ENCODE data around the gene KRT84.

The KRT84 gene

GRCh38 chr12:52380271-52380694, 5.2 kb downstream of the KRT84 start:
- no peak overlapping the region for H3K4me3 ChIP-seq (replicated peaks in 1 of 2; ENCODE audit: low read depth in 2 of 2, low read length in 2 of 2)
- TF ChIP-seq CTCF (IDR thresholded peaks at IDR 0.05; ENCODE audit: low read depth, low read length), result peak; percentile 72
- peak; percentile 50 to 52 for DNase-seq (ENCODE audit: low read depth in 2 of 2)

- H3K4me3 ChIP-seq (replicated peaks in 1 of 2; ENCODE audit: low read depth in 2 of 2, low read length in 2 of 2), result no peak overlapping the region
- TF ChIP-seq CTCF (IDR thresholded peaks at IDR 0.05; ENCODE audit: low read depth, low read length), result no peak
- no peak for DNase-seq (ENCODE audit: low read depth in 2 of 2)
Measured at GRCh38 chr12:52379536-52379935, 5.9 kb downstream of the KRT84 start.

- DNase-seq (ENCODE audit: low read depth in 2 of 2), result no peak
- no peak overlapping the region for H3K4me3 ChIP-seq (replicated peaks in 1 of 2; ENCODE audit: low read depth in 2 of 2, low read length in 2 of 2)
- TF ChIP-seq CTCF (IDR thresholded peaks at IDR 0.05; ENCODE audit: low read depth, low read length), result no peak
Measured at GRCh38 chr12:52378091-52378490, 7.4 kb downstream of the KRT84 start.

- H3K4me3 ChIP-seq (replicated peaks in 1 of 2; ENCODE audit: low read depth in 2 of 2, low read length in 2 of 2), result no peak overlapping the region
- TF ChIP-seq CTCF (IDR thresholded peaks at IDR 0.05; ENCODE audit: low read depth, low read length), result no peak
- no peak for DNase-seq (ENCODE audit: low read depth in 2 of 2)
Measured at GRCh38 chr12:52377266-52377665, 8.2 kb downstream of the KRT84 start.

GRCh38 chr12:52372216-52373154, 13.0 kb downstream of the KRT84 start:
- no peak overlapping the region for H3K4me3 ChIP-seq (replicated peaks in 1 of 2; ENCODE audit: low read depth in 2 of 2, low read length in 2 of 2)
- DNase-seq (ENCODE audit: low read depth in 2 of 2), result peak; percentile 93 to 95
- TF ChIP-seq CTCF (IDR thresholded peaks at IDR 0.05; ENCODE audit: low read depth, low read length), result peak; percentile 91

- no peak for TF ChIP-seq CTCF (IDR thresholded peaks at IDR 0.05; ENCODE audit: low read depth, low read length)
- H3K4me3 ChIP-seq (replicated peaks in 1 of 2; ENCODE audit: low read depth in 2 of 2, low read length in 2 of 2), result no peak overlapping the region
- DNase-seq (ENCODE audit: low read depth in 2 of 2), result no peak
Measured at GRCh38 chr12:52371716-52372115, 13.7 kb downstream of the KRT84 start.
